IMR-90 (cell line): ENCODE results near the gene LYPD8. TPM values are rescaled to one million over a fixed set of nuclear protein-coding genes. Genes with fewer than 3 reads are reported as not detected.
"Not testable (repeated sequence)": the region's sequence is repeated elsewhere in the genome, so short reads cannot be mapped to it uniquely, and the experiment has no call there.

Experiments
- ATAC-seq: fragments of 200-7000 bp; cut with Tn5 transposase; 2 replicates; pipeline ENCODE4 v1.9.1; 2020; ENCODE audit warnings: low read depth, mild to moderate bottlenecking, moderate library complexity
- BruUV-seq: library from RNA; stranded (reverse); fragments of 400-500 nt; replicated peaks from 2 replicates; lab custom pipeline; 2021; lab: Mats Ljungman, UMichigan
- CTCF ChIA-PET: fragments of 300-600 bp; formaldehyde crosslinking; extraction: SDS; loops from one replicate; lab custom pipeline; 2021; ENCODE audit warnings: antibody characterized with exemption; lab: Yijun Ruan, JAX
- POLR2A ChIA-PET: fragments of 300-600 bp; sonication (Branson Sonifier 250); formaldehyde crosslinking; loops from one replicate; lab custom pipeline; 2022; ENCODE audit warnings: antibody characterized with exemption; ENCODE audit not compliant: unreplicated experiment; lab: Charles Lee
- DNase-seq: peaks from one replicate; pipeline ENCODE4 v3.0.0; 2013
- H2AFZ ChIP-seq: replicated peaks from 2 replicates; pipeline ENCODE3; 2013; ENCODE audit warnings: low read length, mild to moderate bottlenecking; ENCODE audit not compliant: poor library complexity
- H2AK5ac ChIP-seq: 2 replicates; pipeline ENCODE4 v1.6.1; 2013; ENCODE audit warnings: low read depth, low read length, inconsistent platforms
- H2AK9ac ChIP-seq: replicated peaks from 2 replicates; pipeline ENCODE3; 2013; ENCODE audit warnings: mild to moderate bottlenecking, low read depth, low read length, moderate library complexity; ENCODE audit not compliant: poor library complexity
- H2BK120ac ChIP-seq: 2 replicates; pipeline ENCODE4 v1.6.1; 2013; ENCODE audit warnings: low read depth, low read length, inconsistent platforms
- H2BK15ac ChIP-seq: 3 replicates; pipeline ENCODE4 v1.6.1; 2013; ENCODE audit warnings: low read depth, low read length, inconsistent platforms
- H2BK20ac ChIP-seq: 2 replicates; pipeline ENCODE4 v1.6.1; 2013; ENCODE audit warnings: low read depth, mild to moderate bottlenecking, inconsistent platforms, low read length, moderate library complexity
- H2BK5ac ChIP-seq: 2 replicates; pipeline ENCODE4 v1.6.1; 2013; ENCODE audit warnings: mild to moderate bottlenecking, low read depth, low read length, inconsistent platforms; ENCODE audit not compliant: poor library complexity, severe bottlenecking
- H3K14ac ChIP-seq: replicated peaks from 2 replicates; pipeline ENCODE4 v1.6.1; 2013; ENCODE audit warnings: low read depth, low read length, inconsistent platforms
- H3K18ac ChIP-seq: 2 replicates; pipeline ENCODE4 v1.6.1; 2013; ENCODE audit warnings: low read depth, low read length, control low read depth
- H3K23ac ChIP-seq: 2 replicates; pipeline ENCODE4 v1.6.1; 2013; ENCODE audit warnings: low read depth, low read length, inconsistent platforms
- H3K27ac ChIP-seq: 2 replicates; pipeline ENCODE4 v1.5.1; 2013; ENCODE audit warnings: mild to moderate bottlenecking, control low read depth, low read length; ENCODE audit not compliant: insufficient read depth
- H3K27me3 ChIP-seq: 2 replicates; pipeline ENCODE4 v1.6.1; 2013; ENCODE audit warnings: low read length; ENCODE audit not compliant: control insufficient read depth, insufficient read depth
- H3K36me3 ChIP-seq: 2 replicates; pipeline ENCODE4 v1.6.1; 2013; ENCODE audit warnings: low read length, mixed read lengths; ENCODE audit not compliant: control insufficient read depth, insufficient read depth
- H3K4ac ChIP-seq: 2 replicates; pipeline ENCODE4 v1.6.1; 2013; ENCODE audit warnings: low read depth, low read length, inconsistent platforms
- H3K4me1 ChIP-seq: 2 replicates; pipeline ENCODE4 v1.6.1; 2013; ENCODE audit warnings: low read length, mixed read lengths; ENCODE audit not compliant: control insufficient read depth, insufficient read depth
- H3K4me2 ChIP-seq: 2 replicates; pipeline ENCODE4 v1.6.1; 2013; ENCODE audit warnings: low read depth, mild to moderate bottlenecking, control low read depth, low read length, moderate library complexity
- H3K4me3 ChIP-seq: 2 replicates; pipeline ENCODE4 v1.5.1; 2013; ENCODE audit warnings: low read depth, mild to moderate bottlenecking, control low read depth, low read length, moderate library complexity; ENCODE audit not compliant: insufficient read depth
- H3K56ac ChIP-seq: 2 replicates; pipeline ENCODE4 v1.6.1; 2013; ENCODE audit warnings: low read length, inconsistent platforms; ENCODE audit not compliant: insufficient read depth; ENCODE audit errors: extremely low read depth
- H3K79me1 ChIP-seq, 2 experiments: 2 replicates each; pipeline ENCODE4 v1.6.1; 2013; ENCODE audit warnings: low read length in 2 of 2, inconsistent platforms in 1 of 2, low read depth in 1 of 2
- H3K9ac ChIP-seq: 2 replicates; pipeline ENCODE4 v1.6.1; 2013; ENCODE audit warnings: low read depth, low read length, control low read depth
- H3K9me1 ChIP-seq: 2 replicates; pipeline ENCODE4 v1.6.1; 2013; ENCODE audit warnings: low read length, inconsistent platforms; ENCODE audit not compliant: insufficient read depth
- H3K9me3 ChIP-seq: 2 replicates; pipeline ENCODE4 v1.6.1; 2013; ENCODE audit warnings: low read length; ENCODE audit not compliant: control insufficient read depth, insufficient read depth
- H4K20me1 ChIP-seq: 2 replicates; pipeline ENCODE4 v1.6.1; 2013; ENCODE audit warnings: low read length, inconsistent platforms; ENCODE audit not compliant: insufficient read depth
- H4K5ac ChIP-seq: 2 replicates; pipeline ENCODE4 v1.6.1; 2013; ENCODE audit warnings: mild to moderate bottlenecking, low read depth, low read length, control low read depth
- H4K8ac ChIP-seq, 2 experiments: 2 replicates each; pipeline ENCODE4 v1.6.1; 2013; ENCODE audit warnings: low read depth in 2 of 2, low read length in 2 of 2, control low read depth in 1 of 2, inconsistent platforms in 1 of 2
- H4K91ac ChIP-seq: 2 replicates; pipeline ENCODE4 v1.6.1; 2013; ENCODE audit warnings: low read depth, low read length, inconsistent platforms; ENCODE audit not compliant: insufficient read depth
- CHD1 ChIP-seq: IDR thresholded peaks from 2 replicates; pipeline ENCODE4 v1.6.1; 2012; ENCODE audit warnings: low read depth, low read length, improper control_type of control experiment
- POLR2A ChIP-seq: IDR thresholded peaks from 2 replicates; pipeline ENCODE4 v1.6.1; 2012; ENCODE audit warnings: mild to moderate bottlenecking, low read depth, low read length
- RFX5 ChIP-seq: IDR thresholded peaks from 2 replicates; pipeline ENCODE4 v1.8.0; 2012; ENCODE audit warnings: low read depth, mild to moderate bottlenecking, low read length, moderate library complexity
- WGBS, 2 experiments: methylation state at CpG; one replicate each; pipeline versions ENCODE4 v1.1.5 to v1.1.7; 2013; ENCODE audit warnings: missing lambda C conversion rate in 2 of 2; ENCODE audit not compliant: insufficient read length in 1 of 2; ENCODE audit errors: extremely low coverage in 2 of 2; 5-methylcytosine and 5-hydroxymethylcytosine counted together
- dilution Hi-C: fragments of 300-500 bp; cut with HindIII; formaldehyde crosslinking; loops from one replicate; pipeline ENCODE4 v1.14.3; 2018; ENCODE audit warnings: low sequenced_read_pairs; ENCODE audit not compliant: unreplicated experiment
- in situ Hi-C: fragments of 300-500 bp; cut with MboI; formaldehyde crosslinking; loops from 3 replicates; pipeline ENCODE4 v1.14.3; 2019; ENCODE audit warnings: low sequenced_read_pairs, inconsistent platforms, mixed read lengths
- intact Hi-C: fragments of 100-400 bp; cut with micrococcal nuclease; formaldehyde crosslinking; loops from 2 replicates; pipeline ENCODE4 v1.10.0; 2022
- polyA plus RNA-seq, 3 experiments: library from polyadenylated mRNA; depleted of rRNA; stranded (reverse); fragments of >200 nt; gene quantifications; 2 replicates each; pipeline ENCODE4 v1.2.3, GENCODE V29; 2012; ENCODE audit warnings: low replicate concordance in 1 of 3
- total RNA-seq: library from RNA; depleted of rRNA; stranded (reverse); fragments of >200 nt; gene quantifications from 2 replicates; pipeline ENCODE4 v1.2.3, GENCODE V29; 2012

LYPD8 gene
- total and polyA plus RNA-seq, 2 of the 4 experiments (the other 2 are of a cell fraction) = not detected

DNA sequence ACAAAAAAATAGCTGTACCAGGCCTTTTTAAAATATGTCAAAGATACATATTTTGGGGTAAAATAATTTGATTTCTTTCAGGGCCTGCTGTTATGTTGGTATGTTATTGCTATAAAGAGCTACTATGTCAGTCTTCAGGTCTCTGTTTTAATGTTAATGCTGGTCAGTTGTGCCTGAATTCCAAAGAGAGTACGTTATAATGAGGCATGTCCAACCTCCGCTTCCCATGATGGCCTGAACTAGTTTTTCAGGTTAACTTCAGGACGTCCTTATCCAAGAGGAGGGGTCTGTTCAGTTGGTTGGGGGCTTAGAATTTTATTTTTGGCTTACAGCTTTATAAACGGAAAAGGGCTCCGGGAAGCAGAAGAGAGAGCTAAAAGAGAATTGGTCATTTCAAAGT lies 34.9 kb upstream of the LYPD8 start:
- WGBS, 2 experiments = no CpG with 5 or more reads among the region's 5 CpGs
- Histone ChIP-seq H2BK15ac (no peak overlapping the region), H3K9ac (no peak overlapping the region), H4K20me1 (no peaks in the 10 kb centered on the region), H4K91ac (no peak overlapping the region), H3K9me3 (no peaks in the 10 kb centered on the region), H3K27me3 (no peaks in the 10 kb centered on the region), H2BK5ac (no peak overlapping the region), H3K27ac (no peak overlapping the region), H3K23ac (no peak overlapping the region), H3K79me1 (no peaks in the 10 kb centered on the region), H3K4me2 (no peak overlapping the region), H3K4me3 (no peak overlapping the region), H3K56ac (no peak overlapping the region), H2AK9ac (no peak overlapping the region), H3K9me1 (no peaks in the 10 kb centered on the region), H3K14ac (no peak overlapping the region), H3K4ac (no peak overlapping the region), H2AFZ (no peak overlapping the region), H3K4me1 (no peaks in the 10 kb centered on the region), H4K5ac (no peak overlapping the region), H2AK5ac (no peak overlapping the region), H3K36me3 (no peaks in the 10 kb centered on the region), H2BK120ac (no peak overlapping the region), H3K18ac (no peak overlapping the region), H4K8ac (no peak overlapping the region), H2BK20ac (no peak overlapping the region)
- in situ Hi-C loops = no loop called here
- ATAC-seq (no peak), DNase-seq (no peak)
- dilution Hi-C loops = no loop called here
- POLR2A ChIA-PET = no interaction called here
- no TSS peak for BruUV-seq
- TF ChIP-seq RFX5 (no peak), POLR2A (no peak), CHD1 (no peak)
- CTCF ChIA-PET = no interaction called here
- intact Hi-C loops = no loop called here

DNA sequence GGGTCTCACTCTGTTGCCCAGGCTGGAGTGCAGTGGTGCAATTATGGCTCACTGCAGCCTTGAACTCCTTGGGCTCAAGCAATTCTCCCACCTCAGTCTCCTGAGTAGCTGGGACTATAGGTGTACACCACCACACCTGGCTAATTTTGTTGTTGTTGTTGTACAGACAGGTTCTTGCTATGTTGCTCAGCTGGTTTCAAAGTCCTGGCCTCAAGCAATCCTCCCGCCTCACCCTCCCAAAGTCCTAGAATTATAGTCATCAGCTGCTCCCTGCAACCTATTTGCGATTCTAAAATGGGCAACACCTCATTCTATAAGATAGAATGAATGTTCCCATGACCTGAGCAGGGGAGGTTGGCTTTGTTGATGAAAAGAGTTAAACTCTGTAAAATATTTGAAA lies 33.8 kb upstream of the LYPD8 start:
- H4K20me1 ChIP-seq, dilution Hi-C loops, H2AK9ac ChIP-seq, H3K9me3 ChIP-seq, H2BK20ac ChIP-seq, H3K4ac ChIP-seq, H3K79me1 ChIP-seq, H3K4me1 ChIP-seq, intact Hi-C loops, H3K9ac ChIP-seq, H3K14ac ChIP-seq, H3K27me3 ChIP-seq, in situ Hi-C loops, H3K56ac ChIP-seq, H2AFZ ChIP-seq, H2BK5ac ChIP-seq, H2BK120ac ChIP-seq, H3K23ac ChIP-seq, H4K5ac ChIP-seq, H4K91ac ChIP-seq, DNase-seq, BruUV-seq, H2AK5ac ChIP-seq, CTCF ChIA-PET, H3K4me2 ChIP-seq, H3K27ac ChIP-seq, H3K18ac ChIP-seq, H3K36me3 ChIP-seq, H3K9me1 ChIP-seq, POLR2A ChIA-PET, H3K4me3 ChIP-seq, ATAC-seq, H2BK15ac ChIP-seq, H4K8ac ChIP-seq: not testable (repeated sequence)
- WGBS, 2 experiments = no CpG with 5 or more reads among the region's 2 CpGs
